ENCODE data around the gene MSI2. TPM values are rescaled to one million over a fixed set of nuclear protein-coding genes. Genes with fewer than 3 reads are reported as not detected.

The MSI2 gene
- total and polyA plus RNA-seq, 5 donors = 43.9 to 113 (median 107) TPM

- WGBS = 97% methylated on average over 3 of the region's 3 CpGs
- H3K4me3 ChIP-seq (ENCODE audit: low read length) = no peak overlapping the region
- no peak for ATAC-seq
- H3K27ac ChIP-seq (ENCODE audit: low read length) = no peak overlapping the region
- DNase-seq = no peak
- no peaks in the 10 kb centered on the region for H3K9me3 ChIP-seq (ENCODE audit: control insufficient read depth, low read length)
- intact Hi-C loops (cut with DNase I) = loop anchor here in 3 of 4 donors (10.0 kb wide), 3 partner anchors 199 to 429 kb away; no protein-coding TSS in a partner anchor
- peaks cover 3% of the 10 kb centered on the region for H3K4me1 ChIP-seq (ENCODE audit: control insufficient read depth, insufficient read depth, low read length)
- H3K27me3 ChIP-seq (ENCODE audit: control insufficient read depth, insufficient read depth) = no peaks in the 10 kb centered on the region
Measured at GRCh38 chr17:57246257-57246656, 10.1 kb upstream of the MSI2 start.

- no peaks in the 10 kb centered on the region for H3K27me3 ChIP-seq (ENCODE audit: control insufficient read depth, insufficient read depth)
- no peak overlapping the region for H3K27ac ChIP-seq (ENCODE audit: low read length)
- ATAC-seq (no peak), DNase-seq (no peak)
- no peaks in the 10 kb centered on the region for H3K9me3 ChIP-seq (ENCODE audit: control insufficient read depth, low read length)
- WGBS = 88% methylated on average over 6 of the region's 6 CpGs
- no peak overlapping the region for H3K4me3 ChIP-seq (ENCODE audit: low read length)
- intact Hi-C loops (cut with DNase I) = loop anchor here in 3 of 4 donors (10.0 kb wide), 3 partner anchors 198 to 428 kb away; no protein-coding TSS in a partner anchor
- peaks cover 3% of the 10 kb centered on the region for H3K4me1 ChIP-seq (ENCODE audit: control insufficient read depth, insufficient read depth, low read length)
Measured at GRCh38 chr17:57247261-57247660, 9.1 kb upstream of the MSI2 start.

GRCh38 chr17:57247913-57248312 lies 8.4 kb upstream of the MSI2 start:
- no peaks in the 10 kb centered on the region for H3K27me3 ChIP-seq (ENCODE audit: control insufficient read depth, insufficient read depth)
- H3K27ac ChIP-seq (ENCODE audit: low read length) = no peak overlapping the region
- no peak for ATAC-seq
- no peak for DNase-seq
- 79% methylated on average over 2 of the region's 2 CpGs for WGBS
- intact Hi-C loops (cut with DNase I) = loop anchor here in 3 of 4 donors (10.0 kb wide), 3 partner anchors 197 to 427 kb away; no protein-coding TSS in a partner anchor
- H3K4me3 ChIP-seq (ENCODE audit: low read length) = no peak overlapping the region
- no peaks in the 10 kb centered on the region for H3K4me1 ChIP-seq (ENCODE audit: control insufficient read depth, insufficient read depth, low read length)
- H3K9me3 ChIP-seq (ENCODE audit: control insufficient read depth, low read length) = no peaks in the 10 kb centered on the region

- ATAC-seq = no peak
- intact Hi-C loops (cut with DNase I) = loop anchor here in 3 of 4 donors (10.0 kb wide), 3 partner anchors 195 to 425 kb away; no protein-coding TSS in a partner anchor
- no peaks in the 10 kb centered on the region for H3K4me1 ChIP-seq (ENCODE audit: control insufficient read depth, insufficient read depth, low read length)
- no peaks in the 10 kb centered on the region for H3K9me3 ChIP-seq (ENCODE audit: control insufficient read depth, low read length)
- H3K27ac ChIP-seq (ENCODE audit: low read length) = no peak overlapping the region
- 99% methylated on average over 1 of the region's 1 CpG for WGBS
- H3K4me3 ChIP-seq (ENCODE audit: low read length) = no peak overlapping the region
- H3K27me3 ChIP-seq (ENCODE audit: control insufficient read depth, insufficient read depth) = no peaks in the 10 kb centered on the region
- no peak for DNase-seq
Measured at GRCh38 chr17:57249520-57249919, 6.8 kb upstream of the MSI2 start.

- intact Hi-C loops (cut with DNase I) = loop anchor here in 1 of 4 donors (10.0 kb wide), 1 partner anchor 584 kb away; no protein-coding TSS in a partner anchor
- Histone ChIP-seq H3K9me3 (ENCODE audit: control insufficient read depth, low read length) (no peaks in the 10 kb centered on the region), H3K27me3 (ENCODE audit: control insufficient read depth, insufficient read depth) (no peaks in the 10 kb centered on the region), H3K4me1 (ENCODE audit: control insufficient read depth, insufficient read depth, low read length) (no peaks in the 10 kb centered on the region), H3K4me3 (ENCODE audit: low read length) (no peak overlapping the region), H3K27ac (ENCODE audit: low read length) (no peak overlapping the region)
- ATAC-seq = no peak
- WGBS = 93% methylated on average over 1 of the region's 1 CpG
- DNase-seq = no peak
Measured at GRCh38 chr17:57251211-57251787, 5.0 kb upstream of the MSI2 start.

- 68% methylated on average over 6 of the region's 6 CpGs for WGBS
- intact Hi-C loops (cut with DNase I) = loop anchor here in 1 of 4 donors (10.0 kb wide), 1 partner anchor 581 kb away; no protein-coding TSS in a partner anchor
- H3K27ac ChIP-seq (ENCODE audit: low read length) = no peak overlapping the region
Measured at GRCh38 chr17:57253362-57254065, 2.8 kb upstream of the MSI2 start.

GRCh38 chr17:57255182-57255775 lies 1.0 kb upstream of the MSI2 start:
- no peaks in the 10 kb centered on the region for H3K27me3 ChIP-seq (ENCODE audit: control insufficient read depth, insufficient read depth)
- H3K4me3 ChIP-seq (ENCODE audit: low read length) = peak overlapping the region; percentile 99
- peaks cover 2% of the 10 kb centered on the region for H3K4me1 ChIP-seq (ENCODE audit: control insufficient read depth, insufficient read depth, low read length)
- ATAC-seq (no peak), DNase-seq (no peak)
- peak overlapping the region; percentile 88 for H3K27ac ChIP-seq (ENCODE audit: low read length)
- 27% methylated on average over 16 of the region's 16 CpGs for WGBS
- no peaks in the 10 kb centered on the region for H3K9me3 ChIP-seq (ENCODE audit: control insufficient read depth, low read length)
- intact Hi-C loops (cut with DNase I) = loop anchor here in 1 of 4 donors (10.0 kb wide), 1 partner anchor 580 kb away; no protein-coding TSS in a partner anchor

More at GRCh38 chr17:57253362-57254065, 2.8 kb upstream of the MSI2 start:
- Histone ChIP-seq H3K9me3 (ENCODE audit: control insufficient read depth, low read length) (no peaks in the 10 kb centered on the region), H3K4me1 (ENCODE audit: control insufficient read depth, insufficient read depth, low read length) (peaks cover under 1% of the 10 kb centered on the region), H3K27me3 (ENCODE audit: control insufficient read depth, insufficient read depth) (no peaks in the 10 kb centered on the region), H3K4me3 (ENCODE audit: low read length) (no peak overlapping the region)
- DNase-seq (no peak), ATAC-seq (no peak)

- intact Hi-C loops (cut with DNase I) = loop anchor here in 1 of 4 donors (10.0 kb wide), 1 partner anchor 578 kb away; no protein-coding TSS in a partner anchor
- peaks cover 2% of the 10 kb centered on the region for H3K4me1 ChIP-seq (ENCODE audit: control insufficient read depth, insufficient read depth, low read length)
Measured at GRCh38 chr17:57256708-57257112, 387 bp downstream of the MSI2 start.

GRCh38 chr17:57257195-57257894 lies 1.0 kb downstream of the MSI2 start:
- Histone ChIP-seq H3K9me3 (ENCODE audit: control insufficient read depth, low read length) (no peaks in the 10 kb centered on the region), H3K27ac (ENCODE audit: low read length) (peak overlapping the region; percentile 78), H3K27me3 (ENCODE audit: control insufficient read depth, insufficient read depth) (no peaks in the 10 kb centered on the region), H3K4me1 (ENCODE audit: control insufficient read depth, insufficient read depth, low read length) (peaks cover 2% of the 10 kb centered on the region), H3K4me3 (ENCODE audit: low read length) (peak overlapping the region; percentile 99)
- under 1% methylated on average over 19 of the region's 19 CpGs for WGBS
- intact Hi-C loops (cut with DNase I) = loop anchor here in 1 of 4 donors (10.0 kb wide), 1 partner anchor 577 kb away; no protein-coding TSS in a partner anchor
- ATAC-seq (no peak), DNase-seq (no peak)

More at GRCh38 chr17:57256708-57257112, 387 bp downstream of the MSI2 start:
- WGBS = 1% methylated on average over 36 of the region's 36 CpGs
- DNase-seq (no peak), ATAC-seq (peak; percentile 19 to 22)
- Histone ChIP-seq H3K4me3 (ENCODE audit: low read length) (peak overlapping the region; percentile 99), H3K27ac (ENCODE audit: low read length) (peak overlapping the region; percentile 78), H3K9me3 (ENCODE audit: control insufficient read depth, low read length) (no peaks in the 10 kb centered on the region), H3K27me3 (ENCODE audit: control insufficient read depth, insufficient read depth) (no peaks in the 10 kb centered on the region)
